ENCODE results near the gene MTUS2.

MTUS2 gene

GRCh38 chr13:29239653-29240525 lies 419.8 kb downstream of the MTUS2 start:
- no peak for DNase-seq (ENCODE audit: low spot score)

- no peak for DNase-seq (ENCODE audit: low spot score)
These were observed 434.7 kb downstream of the MTUS2 start for GRCh38 chr13:29254626-29255370.

GRCh38 chr13:29255567-29255966 lies 435.4 kb downstream of the MTUS2 start:
- no peak for DNase-seq (ENCODE audit: low spot score)

GRCh38 chr13:29260684-29261083 lies 440.5 kb downstream of the MTUS2 start:
- no peak for DNase-seq (ENCODE audit: low spot score)

GRCh38 chr13:29266261-29266660 lies 446.1 kb downstream of the MTUS2 start:
- DNase-seq (ENCODE audit: low spot score), result no peak

GRCh38 chr13:29266756-29267733 lies 446.9 kb downstream of the MTUS2 start:
- no peak for DNase-seq (ENCODE audit: low spot score)

GRCh38 chr13:29270271-29270985 lies 450.3 kb downstream of the MTUS2 start:
- no peak for DNase-seq (ENCODE audit: low spot score)

- no peak for DNase-seq (ENCODE audit: low spot score)
These were observed 451.5 kb downstream of the MTUS2 start for GRCh38 chr13:29271606-29272005.

- no peak for DNase-seq (ENCODE audit: low spot score)
These were observed 459.5 kb downstream of the MTUS2 start for GRCh38 chr13:29279356-29280254.

- DNase-seq (ENCODE audit: low spot score), result no peak
These were observed 461.9 kb downstream of the MTUS2 start for GRCh38 chr13:29281932-29282495.

GRCh38 chr13:29284726-29285125 lies 464.6 kb downstream of the MTUS2 start:
- DNase-seq (ENCODE audit: low spot score), result no peak

GRCh38 chr13:29287237-29287636 lies 467.1 kb downstream of the MTUS2 start:
- DNase-seq (ENCODE audit: low spot score), result no peak

- DNase-seq (ENCODE audit: low spot score), result no peak
These were observed 471.9 kb downstream of the MTUS2 start for GRCh38 chr13:29292045-29292444.

GRCh38 chr13:29294821-29295220 lies 474.7 kb downstream of the MTUS2 start:
- DNase-seq (ENCODE audit: low spot score), result no peak

GRCh38 chr13:29301027-29301426 lies 480.9 kb downstream of the MTUS2 start:
- no peak for DNase-seq (ENCODE audit: low spot score)

GRCh38 chr13:29304148-29304547 lies 484.0 kb downstream of the MTUS2 start:
- no peak for DNase-seq (ENCODE audit: low spot score)

GRCh38 chr13:29310806-29311205 lies 490.7 kb downstream of the MTUS2 start:
- no peak for DNase-seq (ENCODE audit: low spot score)

GRCh38 chr13:29315847-29316246 lies 495.7 kb downstream of the MTUS2 start:
- no peak for DNase-seq (ENCODE audit: low spot score)

- DNase-seq (ENCODE audit: low spot score), result no peak
These were observed 497.7 kb downstream of the MTUS2 start for GRCh38 chr13:29317828-29318227.

- no peak for DNase-seq (ENCODE audit: low spot score)
These were observed 498.6 kb downstream of the MTUS2 start for GRCh38 chr13:29318741-29319140.
